Measurements from ENCODE around the gene ZNF366. TPM values are rescaled to one million over a fixed set of nuclear protein-coding genes. Genes with fewer than 3 reads are reported as not detected.

ZNF366 gene
- polyA plus RNA-seq, 3 donors from 2014 or later: 0.09 to 0.62 TPM; not detected in 1

DNA sequence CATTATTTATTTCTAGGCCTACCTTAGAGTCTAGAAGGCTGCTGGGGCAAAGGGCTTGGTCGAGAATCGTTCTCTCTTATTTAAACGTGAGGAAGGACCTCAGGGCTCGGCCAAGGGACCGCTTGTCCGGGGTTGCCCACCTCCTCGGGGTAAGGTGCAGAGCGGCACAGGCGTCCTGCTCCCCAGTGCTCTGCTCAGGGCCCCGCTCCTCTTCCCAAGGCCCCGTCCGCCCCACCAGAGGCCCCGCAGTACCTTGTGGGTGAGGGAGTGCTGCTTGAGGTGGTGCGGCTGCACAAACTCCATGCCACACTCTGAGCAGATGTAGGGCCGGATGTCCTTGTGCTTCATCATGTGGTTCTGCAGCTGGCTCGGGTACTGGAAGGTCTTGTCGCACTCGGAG lies 47.3 kb downstream of the ZNF366 start:
- Mint-ChIP-seq H3K27ac (no peak overlapping the region), H3K36me3 (no peaks in the 10 kb centered on the region), H3K9me3 (no peaks in the 10 kb centered on the region), H3K4me1 (no peaks in the 10 kb centered on the region), H3K27me3 (ENCODE audit: low read depth in 3 of 3) (peaks cover 0 to 4% (median 3%) of the 10 kb centered on the region in 3 donors), H3K4me3 (no peak overlapping the region)
- DNase-seq: no peak

DNA sequence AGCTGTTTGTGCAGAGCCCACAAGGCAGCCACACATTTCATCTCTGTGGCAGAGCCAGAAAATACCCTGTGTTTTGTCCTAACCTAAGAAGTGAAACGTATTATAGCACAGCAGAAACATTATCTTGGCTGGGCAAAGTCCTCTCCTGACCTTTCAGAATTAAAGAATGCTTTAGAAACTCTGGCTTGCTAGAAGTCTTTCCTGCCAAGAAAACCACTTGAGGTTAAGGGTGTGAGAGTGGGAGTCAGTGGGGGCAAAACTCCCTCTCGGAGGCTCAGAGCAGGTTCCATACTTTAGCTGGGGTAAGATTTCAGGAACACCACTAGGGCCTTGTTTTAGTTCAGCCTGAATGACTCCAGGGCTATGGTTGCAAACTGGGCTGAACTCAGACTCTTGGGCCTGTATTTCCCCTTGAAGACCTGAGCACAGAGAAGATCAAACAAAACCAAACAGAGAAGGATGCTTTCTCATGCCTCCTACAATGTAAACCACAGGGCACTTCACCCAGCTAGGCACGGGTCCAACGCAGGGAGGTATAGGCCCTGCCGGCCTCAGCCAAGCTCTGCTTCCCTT lies 48.0 kb downstream of the ZNF366 start:
- DNase-seq: no peak
- Mint-ChIP-seq H3K4me1 (no peaks in the 10 kb centered on the region), H3K4me3 (no peak overlapping the region), H3K9me3 (no peaks in the 10 kb centered on the region), H3K27ac (no peak overlapping the region), H3K36me3 (no peaks in the 10 kb centered on the region), H3K27me3 (ENCODE audit: low read depth in 3 of 3) (peaks cover 0 to 4% (median 3%) of the 10 kb centered on the region in 3 donors)

DNA sequence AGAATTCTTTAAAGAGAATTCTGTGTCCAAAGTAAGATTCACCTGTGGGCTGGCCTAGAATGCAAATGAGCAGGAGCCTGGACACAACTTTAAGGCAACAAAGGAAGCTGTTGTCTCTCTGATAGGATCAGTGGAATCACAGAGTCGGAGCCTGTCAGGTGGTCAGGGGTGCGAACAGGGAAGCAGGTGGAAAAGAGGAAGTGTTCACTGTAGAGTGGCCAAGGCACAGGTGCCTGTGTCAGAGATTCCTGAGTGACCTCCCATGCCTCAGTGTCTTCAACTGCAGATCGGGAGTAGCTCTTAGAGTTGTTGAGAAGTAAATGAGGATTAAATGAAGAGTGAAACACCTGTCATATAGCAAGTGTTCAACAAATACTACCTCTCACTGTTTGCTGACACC lies 48.8 kb downstream of the ZNF366 start:
- Mint-ChIP-seq H3K4me1 (no peaks in the 10 kb centered on the region), H3K9me3 (no peaks in the 10 kb centered on the region), H3K27ac (no peak overlapping the region), H3K36me3 (no peaks in the 10 kb centered on the region), H3K4me3 (no peak overlapping the region), H3K27me3 (ENCODE audit: low read depth in 3 of 3) (peaks cover 0 to 4% (median 3%) of the 10 kb centered on the region in 3 donors)
- no peak for DNase-seq

DNA sequence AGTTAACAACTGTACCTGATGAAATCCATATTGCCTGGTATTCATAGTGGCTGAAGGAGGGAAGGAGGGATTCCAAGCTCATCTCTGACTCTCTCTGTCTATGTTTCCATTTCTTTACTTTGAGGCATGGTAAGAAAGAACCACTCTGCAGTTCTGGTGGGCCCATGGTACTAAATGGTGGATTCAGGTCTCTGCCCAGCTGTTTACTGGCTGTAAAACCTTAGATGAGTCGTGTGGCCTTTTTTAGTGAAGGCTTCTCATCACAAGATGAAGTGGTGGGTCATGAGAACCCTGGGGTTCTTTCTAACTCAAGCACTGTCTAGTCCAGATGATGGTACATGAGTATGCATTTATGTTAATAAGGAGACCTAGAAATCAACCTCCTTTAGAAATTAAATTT lies 49.7 kb downstream of the ZNF366 start:
- no peak overlapping the region for H3K27ac Mint-ChIP-seq
- H3K4me1 Mint-ChIP-seq: no peaks in the 10 kb centered on the region
- H3K4me3 Mint-ChIP-seq: no peak overlapping the region
- no peak for DNase-seq
- H3K36me3 Mint-ChIP-seq: no peaks in the 10 kb centered on the region
- H3K27me3 Mint-ChIP-seq (ENCODE audit: low read depth in 3 of 3): peaks cover 0 to 4% (median 3%) of the 10 kb centered on the region in 3 donors
- no peaks in the 10 kb centered on the region for H3K9me3 Mint-ChIP-seq

DNA sequence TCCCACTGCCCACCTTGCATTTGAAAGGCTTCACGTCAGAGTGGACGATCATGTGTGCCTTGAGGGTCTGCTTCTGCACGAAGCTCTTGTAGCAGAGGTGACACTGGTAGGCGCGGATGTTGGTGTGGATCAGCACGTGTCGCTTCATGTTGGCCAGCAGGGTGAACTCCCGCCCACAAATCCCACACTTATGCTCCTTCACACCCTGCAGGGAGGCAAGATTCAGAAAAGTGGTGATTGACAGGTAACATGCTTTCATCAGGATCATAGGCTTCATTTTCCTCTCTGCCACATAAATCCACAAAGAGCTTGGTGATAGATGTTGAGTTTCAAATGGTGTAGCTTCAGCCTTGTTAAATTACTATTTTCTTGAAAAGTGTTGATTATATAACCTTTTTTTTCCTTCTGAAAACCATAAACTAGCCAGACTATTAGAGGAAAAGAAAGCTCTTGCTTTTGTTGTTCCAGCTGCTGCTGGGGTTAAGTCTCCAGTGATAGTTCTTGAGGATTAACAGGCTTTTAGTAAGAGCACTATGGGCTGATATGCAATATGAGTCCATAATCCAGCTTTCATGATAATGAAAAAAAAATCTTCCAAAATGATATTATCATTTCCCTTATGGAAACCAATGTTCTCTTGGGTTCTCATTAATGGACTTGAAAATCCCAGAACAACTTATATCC lies 50.7 kb downstream of the ZNF366 start:
- no peak for DNase-seq
- H3K36me3 Mint-ChIP-seq: no peaks in the 10 kb centered on the region
- H3K9me3 Mint-ChIP-seq: no peaks in the 10 kb centered on the region
- no peaks in the 10 kb centered on the region for H3K4me1 Mint-ChIP-seq
- peaks cover 0 to 4% (median 3%) of the 10 kb centered on the region in 3 donors for H3K27me3 Mint-ChIP-seq (ENCODE audit: low read depth in 3 of 3)
- H3K27ac Mint-ChIP-seq: no peak overlapping the region
- H3K4me3 Mint-ChIP-seq: no peak overlapping the region

DNA sequence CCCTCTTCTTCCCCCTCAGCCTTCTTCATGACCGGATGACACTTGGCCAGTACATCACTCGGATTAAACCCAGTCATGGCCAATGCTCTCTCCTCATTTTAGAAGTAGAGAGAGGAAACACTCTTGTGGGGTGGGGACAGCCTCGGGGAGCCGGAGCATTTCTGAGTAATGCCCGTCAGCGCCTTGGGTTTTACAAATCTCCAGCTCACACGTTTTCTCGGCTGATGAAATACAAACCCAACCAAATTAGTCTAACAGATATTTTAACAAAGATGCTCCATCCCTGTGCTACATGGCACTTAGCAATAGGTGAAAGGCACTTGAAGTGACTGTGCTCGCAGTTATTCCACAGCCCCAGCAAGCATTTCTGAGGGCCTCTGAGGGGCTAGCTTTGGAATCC lies 51.7 kb downstream of the ZNF366 start:
- no peaks in the 10 kb centered on the region for H3K36me3 Mint-ChIP-seq
- H3K27ac Mint-ChIP-seq: no peak overlapping the region
- no peak for DNase-seq
- H3K4me1 Mint-ChIP-seq: no peaks in the 10 kb centered on the region
- H3K9me3 Mint-ChIP-seq: no peaks in the 10 kb centered on the region
- H3K4me3 Mint-ChIP-seq: no peak overlapping the region
- peaks cover 0 to 3% (median 2%) of the 10 kb centered on the region in 3 donors for H3K27me3 Mint-ChIP-seq (ENCODE audit: low read depth in 3 of 3)

- H3K36me3 Mint-ChIP-seq: no peaks in the 10 kb centered on the region
- peaks cover 0 to 3% (median 2%) of the 10 kb centered on the region in 3 donors for H3K27me3 Mint-ChIP-seq (ENCODE audit: low read depth in 3 of 3)
- no peak for DNase-seq
- no peaks in the 10 kb centered on the region for H3K9me3 Mint-ChIP-seq
- no peaks in the 10 kb centered on the region for H3K4me1 Mint-ChIP-seq
- H3K27ac Mint-ChIP-seq: no peak overlapping the region
- no peak overlapping the region for H3K4me3 Mint-ChIP-seq
Observed at GRCh38 chr5:72454996-72455395, 52.2 kb downstream of the ZNF366 start.

DNA sequence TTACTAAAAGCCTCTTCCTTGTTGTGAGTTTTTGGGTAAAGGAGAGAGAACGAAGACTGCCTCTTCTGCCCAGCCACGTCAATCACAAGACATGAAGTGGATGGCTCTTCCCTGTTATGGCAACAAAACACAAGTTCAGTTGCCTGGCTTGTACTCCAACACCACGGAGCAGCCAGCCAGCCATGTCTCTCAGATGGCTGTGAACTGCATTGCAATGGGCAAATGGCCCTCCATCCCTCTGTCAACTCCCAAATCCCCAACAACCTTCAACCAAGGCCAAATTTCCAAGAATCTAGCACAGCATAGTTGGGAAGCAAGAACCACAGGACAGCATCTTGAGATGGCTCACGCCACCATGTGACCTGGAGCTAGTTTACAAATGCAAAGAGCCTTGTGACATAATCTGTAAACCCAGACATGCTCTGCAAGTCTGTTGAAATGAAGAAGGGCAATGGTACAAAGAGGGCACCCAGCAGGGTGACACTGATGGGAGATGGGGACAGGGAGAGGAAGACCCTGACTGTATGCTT lies 53.9 kb downstream of the ZNF366 start:
- Mint-ChIP-seq H3K27ac (no peak overlapping the region), H3K4me3 (no peak overlapping the region)

DNA sequence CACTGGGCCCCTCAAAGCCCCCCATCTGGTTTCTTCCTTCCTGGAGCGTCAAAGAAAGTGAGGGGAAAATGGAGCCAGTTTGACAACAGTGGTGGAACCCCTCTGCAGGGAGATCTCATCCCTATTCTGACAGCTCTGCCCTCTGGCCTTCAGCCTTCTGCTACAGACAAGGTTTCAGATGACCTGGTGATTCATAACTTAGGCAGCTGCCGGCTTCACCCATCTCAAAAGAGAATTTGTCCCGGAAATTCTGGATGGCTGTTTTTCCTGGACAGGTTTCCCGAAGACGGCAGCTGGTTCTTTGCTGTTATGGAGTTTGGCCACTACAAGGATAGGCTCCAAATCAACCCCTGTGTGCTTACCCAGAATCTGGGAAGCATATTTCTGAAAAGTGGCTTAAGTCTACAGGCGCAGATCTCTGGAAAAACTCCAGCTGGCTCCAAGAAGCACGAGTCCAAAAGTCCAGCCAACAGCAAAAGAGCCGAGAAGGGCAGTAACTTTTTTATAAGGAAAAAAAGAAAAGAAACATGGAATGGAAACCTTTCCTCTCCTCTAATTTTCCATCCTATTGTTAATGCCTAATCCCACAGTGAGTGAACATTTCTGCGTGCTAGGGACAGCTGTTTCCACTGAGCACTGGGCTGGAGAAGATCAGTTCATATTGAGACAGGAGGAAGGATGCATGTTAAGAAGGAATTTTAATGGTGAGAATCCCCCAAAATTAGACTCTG lies 54.5 kb downstream of the ZNF366 start:
- Mint-ChIP-seq H3K36me3 (no peaks in the 10 kb centered on the region), H3K4me3 (no peak overlapping the region), H3K4me1 (no peaks in the 10 kb centered on the region), H3K9me3 (no peaks in the 10 kb centered on the region), H3K27ac (no peak overlapping the region), H3K27me3 (ENCODE audit: low read depth in 3 of 3) (peaks cover 0 to 3% (median 2%) of the 10 kb centered on the region in 3 donors)
- DNase-seq: no peak

More for the DNA sequence above, 53.9 kb downstream of the ZNF366 start:
- Mint-ChIP-seq H3K9me3 (no peaks in the 10 kb centered on the region), H3K36me3 (no peaks in the 10 kb centered on the region), H3K27me3 (ENCODE audit: low read depth in 3 of 3) (peaks cover 0 to 3% (median 2%) of the 10 kb centered on the region in 3 donors), H3K4me1 (no peaks in the 10 kb centered on the region)
- DNase-seq: no peak

GRCh38 chr5:72451741-72452505 lies 55.3 kb downstream of the ZNF366 start:
- Mint-ChIP-seq H3K36me3 (no peaks in the 10 kb centered on the region), H3K4me3 (no peak overlapping the region), H3K27me3 (ENCODE audit: low read depth in 3 of 3) (peaks cover 0 to 3% (median 0%) of the 10 kb centered on the region in 3 donors), H3K27ac (no peak overlapping the region), H3K9me3 (no peaks in the 10 kb centered on the region), H3K4me1 (no peaks in the 10 kb centered on the region)
- no peak for DNase-seq

DNA sequence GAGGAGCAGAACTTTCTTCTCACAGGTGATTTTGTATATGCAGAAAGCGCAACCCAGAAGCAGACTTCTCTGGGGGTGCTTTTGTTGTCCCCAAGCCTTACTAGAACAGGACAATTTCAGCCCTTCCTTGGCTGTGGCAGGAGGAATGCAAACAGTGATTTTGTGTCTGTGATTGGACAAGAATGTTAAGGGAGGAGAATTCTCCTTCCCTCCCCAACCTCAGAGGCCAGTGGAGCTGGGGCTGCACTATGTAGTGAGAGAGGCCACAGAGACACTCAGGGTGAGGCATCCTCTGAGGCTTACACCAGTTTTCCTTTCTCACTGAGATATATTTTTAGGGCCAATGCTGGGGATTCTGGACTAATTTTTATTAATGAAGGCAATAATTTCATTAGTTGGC lies 58.8 kb downstream of the ZNF366 start:
- H3K4me1 Mint-ChIP-seq: no peaks in the 10 kb centered on the region
- no peak overlapping the region for H3K4me3 Mint-ChIP-seq
- no peak for DNase-seq
- peaks cover 0 to 3% (median 0%) of the 10 kb centered on the region in 3 donors for H3K27me3 Mint-ChIP-seq (ENCODE audit: low read depth in 3 of 3)
- H3K27ac Mint-ChIP-seq: no peak overlapping the region
- H3K36me3 Mint-ChIP-seq: no peaks in the 10 kb centered on the region
- no peaks in the 10 kb centered on the region for H3K9me3 Mint-ChIP-seq

DNA sequence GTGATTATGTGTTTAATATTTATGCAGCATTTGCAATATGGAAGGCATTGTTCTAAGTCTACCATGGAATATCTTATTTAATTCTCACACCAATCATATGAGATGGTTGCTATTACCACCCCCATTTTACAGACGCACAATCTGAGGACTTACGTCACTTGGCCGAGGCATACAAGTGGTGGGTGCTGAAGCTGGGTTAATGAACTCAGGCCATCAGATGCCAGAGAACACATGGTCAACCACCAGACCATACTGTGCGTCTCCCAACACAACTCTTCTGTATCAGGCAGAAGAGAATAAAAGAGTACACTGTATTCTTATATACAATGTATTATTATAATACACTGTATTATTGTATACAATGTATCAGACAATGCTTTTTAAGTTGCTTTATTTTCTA lies 59.5 kb downstream of the ZNF366 start:
- H3K27ac Mint-ChIP-seq: no peak overlapping the region
- no peak for DNase-seq
- no peaks in the 10 kb centered on the region for H3K36me3 Mint-ChIP-seq

GRCh38 chr5:72445969-72446368 lies 61.2 kb downstream of the ZNF366 start:
- DNase-seq: no peak
- peaks cover 0 to 3% (median 0%) of the 10 kb centered on the region in 3 donors for H3K27me3 Mint-ChIP-seq (ENCODE audit: low read depth in 3 of 3)
- no peak overlapping the region for H3K27ac Mint-ChIP-seq
- H3K4me1 Mint-ChIP-seq: no peaks in the 10 kb centered on the region
- H3K36me3 Mint-ChIP-seq: no peaks in the 10 kb centered on the region
- no peak overlapping the region for H3K4me3 Mint-ChIP-seq
- no peaks in the 10 kb centered on the region for H3K9me3 Mint-ChIP-seq

More for the DNA sequence above, 59.5 kb downstream of the ZNF366 start:
- Mint-ChIP-seq H3K4me3 (no peak overlapping the region), H3K27me3 (ENCODE audit: low read depth in 3 of 3) (peaks cover 0 to 3% (median 0%) of the 10 kb centered on the region in 3 donors), H3K4me1 (no peaks in the 10 kb centered on the region), H3K9me3 (no peaks in the 10 kb centered on the region)
